Activated CD8-positive, alpha-beta memory T cell treated with anti-CD3 and anti-CD28 coated beads, Interleukin-2, amount 10 ng/mL, durations not matched to agents 7 days and 5 days (primary cell): Measurements from ENCODE around the gene CLCA2. TPM values are rescaled to one million over a fixed set of nuclear protein-coding genes. Genes with fewer than 3 reads are reported as not detected.
A peak's percentile ranks its signal among the peaks of the same experiment; 100 is the strongest.
"Not testable (repeated sequence)": the region's sequence is repeated elsewhere in the genome, so short reads cannot be mapped to it uniquely, and the experiment has no call there.

ENCODE experiments used
- ATAC-seq: fragments of 150-1000 bp; cut with Tn5 transposase; one replicate; pipeline ENCODE4 v1.10.0; 2021; ENCODE audit warnings: moderate library complexity
- CTCF ChIA-PET: fragments of 350-600 bp; sonication (Branson Sonifier 250); formaldehyde crosslinking; loops from one replicate; lab custom pipeline; 2021; ENCODE audit warnings: antibody characterized with exemption; lab: Charles Lee
- DNase-seq: peaks from one replicate; pipeline ENCODE4 v3.0.0-alpha.2; 2020
- H3K27ac Mint-ChIP-seq: one replicate; pipeline ENCODE4 v1.8.0; 2021; ENCODE audit warnings: mild to moderate bottlenecking, mixed read lengths
- H3K27me3 Mint-ChIP-seq: one replicate; pipeline ENCODE4 v1.8.0; 2021; ENCODE audit warnings: mixed read lengths
- H3K36me3 Mint-ChIP-seq: one replicate; pipeline ENCODE4 v1.8.0; 2021; ENCODE audit warnings: mild to moderate bottlenecking, mixed read lengths
- H3K4me1 Mint-ChIP-seq: one replicate; pipeline ENCODE4 v1.8.0; 2021; ENCODE audit warnings: mixed read lengths
- H3K4me3 Mint-ChIP-seq: one replicate; pipeline ENCODE4 v1.8.0; 2021; ENCODE audit warnings: mild to moderate bottlenecking, moderate library complexity, mixed read lengths
- H3K9me3 Mint-ChIP-seq: one replicate; pipeline ENCODE4 v1.8.0; 2022; ENCODE audit warnings: low read depth, mixed read lengths
- total RNA-seq, 2 experiments: library from RNA; stranded (reverse); gene quantifications; one replicate each; pipeline ENCODE4 v1.2.3, GENCODE V29; 2021

The CLCA2 gene
- total RNA-seq, 2 experiments from 2014 or later: not detected

DNA sequence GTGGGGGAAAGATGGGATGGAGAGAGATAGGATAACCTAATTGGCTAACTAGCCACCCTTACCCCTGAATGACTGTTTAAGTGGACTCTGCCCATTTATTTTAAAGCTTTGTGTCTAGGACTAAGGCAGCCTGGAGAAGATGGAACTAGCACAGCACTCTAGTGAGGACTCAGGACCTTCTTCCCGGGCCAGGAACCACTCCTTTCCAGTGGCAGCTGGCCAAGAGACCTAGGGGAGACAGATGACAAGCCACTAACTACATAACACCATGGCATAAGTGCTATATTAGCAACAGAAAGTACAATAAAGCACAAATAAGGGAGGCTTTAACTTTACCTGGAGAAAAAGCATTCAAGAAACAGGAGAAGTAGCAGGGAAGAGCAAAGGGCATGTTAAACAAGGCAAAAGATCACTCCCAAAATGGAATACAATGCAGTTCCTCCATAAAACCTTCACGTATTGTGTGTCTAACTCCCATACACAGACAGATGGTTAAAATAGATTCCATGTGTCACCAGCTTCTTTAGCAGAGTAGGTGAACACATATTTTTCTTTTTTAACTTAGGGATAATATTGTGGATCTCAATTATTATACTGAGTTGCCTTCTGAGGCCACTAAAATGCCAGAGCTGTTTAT lies 65.4 kb downstream of the CLCA2 start:
- no peaks in the 10 kb centered on the region for H3K9me3 Mint-ChIP-seq
- DNase-seq (no peak), ATAC-seq (no peak)
- CTCF ChIA-PET: interaction anchor here (0.8 to 1.9 kb wide), 4 partner anchors 10 to 19 kb away, joined by 3 to 6 read pairs (median 5); no protein-coding TSS in a partner anchor
- peaks cover 23% of the 10 kb centered on the region for H3K27me3 Mint-ChIP-seq
- no peaks in the 10 kb centered on the region for H3K36me3 Mint-ChIP-seq
- H3K27ac Mint-ChIP-seq: no peak overlapping the region
- H3K4me1 Mint-ChIP-seq: no peaks in the 10 kb centered on the region
- H3K4me3 Mint-ChIP-seq: no peak overlapping the region

DNA sequence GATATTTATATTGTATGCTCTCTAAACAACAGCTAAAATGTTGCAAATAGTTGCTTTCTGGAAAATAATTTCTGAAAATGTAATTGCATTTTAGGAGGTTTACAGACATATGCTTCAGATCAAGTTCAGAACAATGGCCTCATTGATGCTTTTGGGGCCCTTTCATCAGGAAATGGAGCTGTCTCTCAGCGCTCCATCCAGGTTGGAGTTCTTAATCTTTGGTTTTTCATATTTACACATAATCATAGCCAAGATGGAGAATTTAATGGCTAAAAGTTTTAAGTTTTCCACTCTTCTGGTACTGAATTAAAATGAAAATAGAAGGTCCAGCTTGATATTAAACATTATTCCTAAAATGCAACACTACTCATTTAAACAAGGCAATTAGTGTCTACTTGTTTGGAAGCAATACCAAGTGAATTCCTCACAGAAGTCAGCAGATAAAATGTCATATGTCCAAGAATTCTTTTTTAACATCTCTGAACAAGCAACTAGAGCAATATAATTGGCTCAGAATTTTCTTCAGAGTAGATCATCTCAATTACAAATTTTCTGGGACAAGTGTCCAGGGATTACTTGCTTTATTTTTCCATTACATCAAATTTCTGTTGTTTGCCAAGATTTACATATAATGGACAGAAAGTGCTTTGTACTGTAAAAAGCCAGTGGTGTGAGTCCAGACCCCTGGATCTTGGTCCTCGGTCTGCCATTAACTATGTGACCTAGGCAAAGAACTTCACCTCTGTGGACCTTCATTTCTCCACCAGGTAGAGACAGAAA lies 67.4 kb downstream of the CLCA2 start:
- CTCF ChIA-PET: interaction anchor here (0.8 kb wide), 1 partner anchor 8 kb away, joined by 5 read pairs; no protein-coding TSS in a partner anchor
- H3K27ac Mint-ChIP-seq: no peak overlapping the region
- H3K4me3 Mint-ChIP-seq: no peak overlapping the region
- H3K9me3 Mint-ChIP-seq: no peaks in the 10 kb centered on the region
- no peak for ATAC-seq
- H3K4me1 Mint-ChIP-seq: no peaks in the 10 kb centered on the region
- H3K27me3 Mint-ChIP-seq: peaks cover 28% of the 10 kb centered on the region
- DNase-seq: no peak
- H3K36me3 Mint-ChIP-seq: no peaks in the 10 kb centered on the region

GRCh38 chr1:86498281-86498680 lies 74.3 kb downstream of the CLCA2 start:
- Mint-ChIP-seq H3K4me1 (peaks cover 16% of the 10 kb centered on the region), H3K27me3 (peaks cover 29% of the 10 kb centered on the region), H3K4me3 (no peak overlapping the region), H3K27ac (no peak overlapping the region), H3K36me3 (no peaks in the 10 kb centered on the region), H3K9me3 (no peaks in the 10 kb centered on the region)
- DNase-seq: no peak
- CTCF ChIA-PET: interaction anchor here (1.1 to 7.9 kb wide), 13 partner anchors 8 to 205 kb away, joined by 3 to 74 read pairs (median 8); no protein-coding TSS in a partner anchor
- no peak for ATAC-seq

DNA sequence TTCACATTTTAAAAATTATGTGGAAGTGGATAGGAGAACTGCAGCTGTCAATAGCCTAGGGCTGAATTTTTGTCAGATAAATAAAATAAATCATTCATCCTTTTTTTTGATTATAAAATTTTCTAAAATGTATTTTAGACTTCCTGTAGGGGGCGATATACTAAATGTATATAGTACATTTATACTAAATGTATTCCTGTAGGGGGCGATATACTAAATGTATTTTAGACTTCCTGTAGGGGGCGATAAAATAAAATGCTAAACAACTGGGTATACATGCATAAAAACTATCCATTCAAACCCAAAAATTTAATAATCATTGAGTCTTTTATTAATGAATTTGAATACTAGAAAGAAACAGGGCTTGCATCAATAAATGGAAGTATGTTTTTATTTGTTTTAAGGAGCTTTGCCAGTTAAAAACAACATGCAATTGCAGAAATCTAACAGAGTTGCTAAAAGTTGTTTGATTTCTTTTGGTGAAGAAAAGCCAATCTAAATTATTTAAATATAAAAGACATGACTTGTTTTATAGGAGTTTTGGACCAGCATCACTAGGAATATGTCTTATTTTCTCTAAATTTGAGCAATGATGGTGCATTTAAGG lies 76.1 kb downstream of the CLCA2 start:
- Mint-ChIP-seq H3K27me3 (peaks cover 30% of the 10 kb centered on the region), H3K4me1 (peaks cover 22% of the 10 kb centered on the region), H3K27ac (no peak overlapping the region), H3K36me3 (no peaks in the 10 kb centered on the region), H3K9me3 (no peaks in the 10 kb centered on the region), H3K4me3 (no peak overlapping the region)
- no peak for DNase-seq
- no peak for ATAC-seq
- CTCF ChIA-PET: interaction anchor here (0.6 to 7.9 kb wide), 34 partner anchors 9 to 476 kb away, joined by 3 to 74 read pairs (median 4); partner anchors contain the start of genes CLCA1, CLCA2 and ODF2L

- H3K36me3 Mint-ChIP-seq: no peaks in the 10 kb centered on the region
- no peak for ATAC-seq
- DNase-seq: no peak
- H3K9me3 Mint-ChIP-seq: no peaks in the 10 kb centered on the region
- H3K27me3 Mint-ChIP-seq: peaks cover 27% of the 10 kb centered on the region
- H3K4me1 Mint-ChIP-seq: peaks cover 22% of the 10 kb centered on the region
- no peak overlapping the region for H3K27ac Mint-ChIP-seq
- CTCF ChIA-PET: interaction anchor here (0.6 to 7.9 kb wide), 31 partner anchors 9 to 476 kb away, joined by 3 to 74 read pairs (median 5); partner anchors contain the start of genes CLCA1, CLCA2 and ODF2L
- no peak overlapping the region for H3K4me3 Mint-ChIP-seq
These were observed 76.7 kb downstream of the CLCA2 start for GRCh38 chr1:86500714-86501113.

DNA sequence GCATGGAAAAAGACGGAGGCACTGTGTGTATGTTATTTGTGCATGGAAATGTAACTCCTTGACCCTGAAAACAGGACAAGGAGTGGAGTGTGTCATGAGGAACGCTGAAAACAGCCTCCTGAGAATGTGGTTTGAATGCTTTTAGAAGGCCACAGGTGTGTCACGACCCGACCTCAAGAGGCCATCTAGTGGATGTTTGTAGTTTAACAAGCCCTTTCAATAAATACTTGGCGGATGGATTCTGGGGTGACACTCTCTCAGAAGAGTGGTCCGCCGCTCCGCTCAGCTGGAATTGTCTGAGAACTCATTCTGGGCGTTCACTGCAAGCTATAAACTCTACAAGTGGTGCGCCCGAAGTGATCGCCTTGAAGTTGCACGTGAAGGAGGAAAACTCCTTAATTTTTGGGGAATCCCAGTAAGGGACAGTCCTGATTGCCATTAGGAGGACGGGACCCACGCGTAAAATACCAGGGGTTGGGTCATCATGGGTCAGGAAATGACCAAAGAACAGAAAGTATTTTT lies 78.2 kb downstream of the CLCA2 start:
- H3K9me3 Mint-ChIP-seq, H3K36me3 Mint-ChIP-seq: not testable (repeated sequence)
- peaks cover 22% of the 10 kb centered on the region for H3K4me1 Mint-ChIP-seq
- H3K27ac Mint-ChIP-seq: peak overlapping the region; percentile 57
- DNase-seq (peak; percentile 68), ATAC-seq (peak; percentile 89)
- peak overlapping the region; percentile 83 for H3K4me3 Mint-ChIP-seq
- H3K27me3 Mint-ChIP-seq: peaks cover 23% of the 10 kb centered on the region
- CTCF ChIA-PET: interaction anchor here (0.6 to 7.9 kb wide), 28 partner anchors 10 to 411 kb away, joined by 3 to 74 read pairs (median 4); partner anchors contain the start of genes CLCA2, ODF2L and SELENOF

GRCh38 chr1:86502721-86503405 lies 78.9 kb downstream of the CLCA2 start:
- CTCF ChIA-PET: interaction anchor here (0.6 to 7.9 kb wide), 25 partner anchors 11 to 411 kb away, joined by 3 to 74 read pairs (median 4); partner anchors contain the start of genes CLCA2, ODF2L and SELENOF
- Mint-ChIP-seq H3K27ac (peak overlapping the region; percentile 57), H3K27me3 (peaks cover 22% of the 10 kb centered on the region), H3K36me3 (no peaks in the 10 kb centered on the region), H3K9me3 (no peaks in the 10 kb centered on the region), H3K4me1 (peaks cover 22% of the 10 kb centered on the region), H3K4me3 (peak overlapping the region; percentile 83)
- DNase-seq (no peak), ATAC-seq (peak; percentile 58)

DNA sequence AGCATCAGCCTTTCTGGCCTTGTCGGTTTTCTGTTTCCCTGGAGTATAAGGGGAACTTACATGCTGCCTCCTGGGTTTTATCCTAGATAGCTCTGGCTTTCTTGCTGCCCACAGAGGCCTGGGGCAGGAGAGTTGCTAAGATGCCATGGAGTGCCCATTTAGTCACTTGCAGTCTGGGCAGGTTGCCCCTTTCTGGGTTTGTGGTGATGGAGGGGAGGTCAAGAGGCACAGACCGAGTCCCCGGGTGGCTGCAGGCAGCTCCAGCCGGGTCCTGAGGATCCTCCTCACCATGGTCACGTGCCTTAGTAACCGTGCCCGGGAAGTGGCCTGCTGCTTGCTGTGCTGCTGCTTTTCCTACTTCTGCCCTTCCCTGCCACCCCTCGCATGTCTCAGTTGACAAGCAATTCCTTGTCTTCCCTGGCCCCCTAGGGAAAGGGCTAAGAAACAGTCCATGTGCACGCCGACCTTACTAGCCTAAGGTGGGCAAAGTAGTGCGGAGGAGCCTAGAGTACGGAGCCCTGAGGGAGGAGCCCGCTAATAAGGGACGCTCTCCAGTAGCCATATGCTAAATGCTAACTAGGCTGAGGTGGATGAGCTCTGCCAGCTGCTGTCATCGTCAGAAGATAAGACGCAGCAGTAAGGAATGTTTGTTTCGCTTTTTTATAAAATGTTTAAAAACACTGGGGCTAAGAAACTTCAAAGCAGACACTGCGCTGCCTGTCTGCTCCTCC lies 79.6 kb downstream of the CLCA2 start:
- Mint-ChIP-seq H3K27ac (no peak overlapping the region), H3K9me3 (no peaks in the 10 kb centered on the region), H3K4me3 (peak overlapping the region; percentile 26), H3K4me1 (peaks cover 18% of the 10 kb centered on the region), H3K36me3 (no peaks in the 10 kb centered on the region), H3K27me3 (peaks cover 15% of the 10 kb centered on the region)
- CTCF ChIA-PET: interaction anchor here (1.5 to 7.9 kb wide), 4 partner anchors 83 to 200 kb away, joined by 3 to 74 read pairs (median 16); no protein-coding TSS in a partner anchor
- DNase-seq (no peak), ATAC-seq (no peak)

- ATAC-seq: no peak
- CTCF ChIA-PET: interaction anchor here (1.5 to 7.9 kb wide), 6 partner anchors 14 to 199 kb away, joined by 3 to 74 read pairs (median 8); no protein-coding TSS in a partner anchor
These were observed 80.1 kb downstream of the CLCA2 start for GRCh38 chr1:86504137-86504479.

GRCh38 chr1:86504895-86505563 lies 81.1 kb downstream of the CLCA2 start:
- Mint-ChIP-seq H3K27ac (no peak overlapping the region), H3K4me1 (peaks cover 18% of the 10 kb centered on the region), H3K27me3 (peaks cover 15% of the 10 kb centered on the region), H3K36me3 (no peaks in the 10 kb centered on the region), H3K9me3 (no peaks in the 10 kb centered on the region), H3K4me3 (no peak overlapping the region)
- CTCF ChIA-PET: interaction anchor here (1.0 to 7.9 kb wide), 10 partner anchors 10 to 238 kb away, joined by 3 to 74 read pairs (median 4); no protein-coding TSS in a partner anchor
- DNase-seq: no peak
- ATAC-seq: no peak

More at GRCh38 chr1:86504137-86504479, 80.1 kb downstream of the CLCA2 start:
- Mint-ChIP-seq H3K4me1 (peaks cover 18% of the 10 kb centered on the region), H3K4me3 (no peak overlapping the region), H3K36me3 (no peaks in the 10 kb centered on the region), H3K9me3 (no peaks in the 10 kb centered on the region), H3K27me3 (peaks cover 10% of the 10 kb centered on the region), H3K27ac (no peak overlapping the region)
- no peak for DNase-seq

DNA sequence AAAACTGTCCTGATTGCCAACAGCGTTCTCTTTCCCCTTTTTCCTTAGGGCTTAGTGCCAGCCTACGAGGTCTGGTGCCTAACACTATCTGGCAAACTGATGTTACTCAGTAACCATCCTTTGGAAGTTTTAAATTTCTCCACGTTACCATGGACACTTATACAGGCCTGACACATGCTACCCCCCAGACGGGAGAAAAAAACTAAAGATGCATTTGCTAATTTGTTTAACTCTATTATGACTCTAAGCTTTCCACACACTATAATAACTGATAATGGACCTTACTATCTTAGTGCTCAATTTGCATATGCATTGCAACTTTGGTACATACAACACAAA lies 81.6 kb downstream of the CLCA2 start:
- CTCF ChIA-PET: interaction anchor here (1.0 to 7.9 kb wide), 10 partner anchors 10 to 238 kb away, joined by 3 to 74 read pairs (median 4); no protein-coding TSS in a partner anchor
- H3K27ac Mint-ChIP-seq: no peak overlapping the region
- DNase-seq (no peak), ATAC-seq (no peak)
- no peaks in the 10 kb centered on the region for H3K36me3 Mint-ChIP-seq
- H3K4me1 Mint-ChIP-seq: peaks cover 18% of the 10 kb centered on the region
- peaks cover 15% of the 10 kb centered on the region for H3K27me3 Mint-ChIP-seq
- no peaks in the 10 kb centered on the region for H3K9me3 Mint-ChIP-seq
- no peak overlapping the region for H3K4me3 Mint-ChIP-seq
